Sigmoid colon (tissue), 7 donors: ENCODE results near the gene SSBP3. TPM values are rescaled to one million over a fixed set of nuclear protein-coding genes. Genes with fewer than 3 reads are reported as not detected.

Experiments
- DNase-seq: peaks from one replicate; pipeline ENCODE4 v3.0.0-alpha.2; 2019
- H3K27ac ChIP-seq, 4 donors: fragments of 200-600 bp; sonication (generic); one replicate each; pipeline ENCODE4 v1.5.1; 2016 to 2019; ENCODE audit warnings: mild to moderate bottlenecking in 1 of 4
- H3K27me3 ChIP-seq, 3 donors: fragments of 200-600 bp; sonication (generic); one replicate each; pipeline ENCODE4 v1.5.1; 2019; ENCODE audit warnings: mild to moderate bottlenecking in 1 of 3
- H3K36me3 ChIP-seq, 4 donors: fragments of 200-600 bp; sonication (generic); one replicate each; pipeline ENCODE4 v1.5.1; 2016 to 2019
- H3K4me1 ChIP-seq, 4 donors: fragments of 200-600 bp; sonication (generic); one replicate each; pipeline ENCODE4 v1.5.1; 2017 to 2019
- H3K4me3 ChIP-seq, 4 donors: fragments of 200-600 bp; sonication (generic); one replicate each; pipeline ENCODE4 v1.5.1; 2017 to 2019; ENCODE audit warnings: mild to moderate bottlenecking in 2 of 4, moderate library complexity in 1 of 4
- H3K9me3 ChIP-seq, 4 donors: fragments of 200-600 bp in 3 of 4; sonication (generic) in 3 of 4; one replicate each; pipeline versions ENCODE4 v1.5.1 to v1.6.1; 2013 to 2019
- EP300 ChIP-seq, 4 donors: sonication (generic); formaldehyde crosslinking; IDR thresholded peaks; one replicate each; pipeline ENCODE4 v1.6.1; 2017; ENCODE audit warnings: antibody characterized with exemption in 4 of 4
- POLR2A ChIP-seq, 2 donors: fragments of 450-650 bp; IDR thresholded peaks; one replicate each; pipeline ENCODE4 v1.6.1; 2016; ENCODE audit warnings: antibody characterized with exemption in 2 of 2, mild to moderate bottlenecking in 2 of 2, moderate library complexity in 2 of 2
- POLR2AphosphoS5 ChIP-seq, 4 donors: sonication (generic); formaldehyde crosslinking; IDR thresholded peaks; one replicate each; pipeline ENCODE4 v1.6.1; 2017; ENCODE audit warnings: antibody characterized with exemption in 4 of 4
- WGBS, 2 donors: extraction: QIAGEN DNeasy Blood & Tissue Kit; methylation state at CpG; one replicate each; pipeline ENCODE4 v1.1.7; 2013; 5-methylcytosine and 5-hydroxymethylcytosine counted together
- intact Hi-C: fragments of 100-400 bp; cut with DNase I; formaldehyde crosslinking; loops from one replicate; pipeline ENCODE4 v1.15.1; 2023
- polyA plus RNA-seq, 3 donors: library from polyadenylated mRNA; stranded (reverse); fragments of 200-250 nt; gene quantifications; one replicate each; pipeline ENCODE4 v1.2.3, GENCODE V29; 2013
- total RNA-seq, 4 donors: library from RNA; depleted of rRNA; stranded (reverse); fragments of >200 nt; gene quantifications; one replicate each; pipeline ENCODE4 v1.1.0, GENCODE V29; 2016
- TF ChIP-seq, protein P1 (sequence below), 4 experiments: fragments of 450-650 bp in 3 of 4; fragments of 200-600 bp in 1 of 4; IDR thresholded peaks; one replicate each; pipeline ENCODE4 v1.5.1; 2016 to 2019; ENCODE audit warnings: antibody characterized with exemption in 4 of 4, mild to moderate bottlenecking in 3 of 4, moderate library complexity in 2 of 4
- donor health status: healthy with polysubstance abuse.
- donor health status: Bipolar disorder and iron deficiency.
- donor health status: healthy.

Gene SSBP3
- total and polyA plus RNA-seq, 7 donors: 27.4 to 62.5 (median 38.5) TPM

DNA sequence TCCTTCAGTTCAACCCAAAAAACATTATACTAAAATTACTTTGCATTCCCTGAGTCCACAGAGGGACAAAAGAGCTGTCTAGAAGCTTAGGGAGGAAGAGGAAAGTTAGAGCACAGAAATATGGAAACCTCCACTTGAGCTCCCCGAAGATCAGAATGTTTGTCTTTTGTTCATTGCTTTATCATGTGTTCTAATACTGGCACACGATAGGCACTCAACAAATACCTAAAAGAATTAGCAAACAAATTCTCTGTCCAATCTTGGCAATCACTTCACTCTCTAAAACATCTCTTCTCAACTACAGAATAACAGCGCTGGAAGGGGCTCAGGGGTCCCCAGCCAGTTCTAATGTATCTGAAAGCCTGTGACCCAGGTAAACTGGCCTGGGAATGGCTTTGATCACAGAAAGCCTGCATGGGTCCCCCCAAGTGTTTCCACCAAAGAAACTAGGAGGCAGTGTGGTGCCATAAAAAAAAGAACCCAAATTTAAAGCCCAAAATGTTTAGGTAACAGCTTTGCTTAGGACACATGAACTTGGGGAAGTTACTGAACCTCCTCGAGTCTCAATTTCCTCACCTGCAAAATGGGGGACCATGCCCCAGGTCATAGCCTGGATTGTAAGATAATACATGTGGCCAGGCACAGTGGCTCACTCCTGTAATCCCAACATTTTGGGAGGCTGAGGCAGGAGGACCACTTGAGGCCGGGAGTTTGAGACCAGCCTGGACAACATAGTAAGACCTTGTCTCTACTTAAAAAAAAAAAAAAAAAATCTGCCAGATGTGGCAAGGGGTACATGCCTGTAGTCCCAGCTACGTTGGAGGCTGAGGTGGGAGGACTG lies 45.8 kb downstream of the SSBP3 start:
- no peaks in the 10 kb centered on the region for H3K27me3 ChIP-seq
- no peak overlapping the region for H3K4me3 ChIP-seq
- no peaks in the 10 kb centered on the region for H3K9me3 ChIP-seq
- 71 to 78% methylated on average over 6 of the region's 6 CpGs for WGBS, 2 donors
- peak overlapping the region in 1 of 4 donors; percentile 52 for H3K27ac ChIP-seq
- no peak for DNase-seq
- TF ChIP-seq POLR2AphosphoS5 (IDR thresholded peaks at IDR 0.05) (no peak), EP300 (IDR thresholded peaks at IDR 0.05) (no peak), POLR2A (IDR thresholded peaks at IDR 0.05) (no peak)
- TF ChIP-seq, protein P1, sequence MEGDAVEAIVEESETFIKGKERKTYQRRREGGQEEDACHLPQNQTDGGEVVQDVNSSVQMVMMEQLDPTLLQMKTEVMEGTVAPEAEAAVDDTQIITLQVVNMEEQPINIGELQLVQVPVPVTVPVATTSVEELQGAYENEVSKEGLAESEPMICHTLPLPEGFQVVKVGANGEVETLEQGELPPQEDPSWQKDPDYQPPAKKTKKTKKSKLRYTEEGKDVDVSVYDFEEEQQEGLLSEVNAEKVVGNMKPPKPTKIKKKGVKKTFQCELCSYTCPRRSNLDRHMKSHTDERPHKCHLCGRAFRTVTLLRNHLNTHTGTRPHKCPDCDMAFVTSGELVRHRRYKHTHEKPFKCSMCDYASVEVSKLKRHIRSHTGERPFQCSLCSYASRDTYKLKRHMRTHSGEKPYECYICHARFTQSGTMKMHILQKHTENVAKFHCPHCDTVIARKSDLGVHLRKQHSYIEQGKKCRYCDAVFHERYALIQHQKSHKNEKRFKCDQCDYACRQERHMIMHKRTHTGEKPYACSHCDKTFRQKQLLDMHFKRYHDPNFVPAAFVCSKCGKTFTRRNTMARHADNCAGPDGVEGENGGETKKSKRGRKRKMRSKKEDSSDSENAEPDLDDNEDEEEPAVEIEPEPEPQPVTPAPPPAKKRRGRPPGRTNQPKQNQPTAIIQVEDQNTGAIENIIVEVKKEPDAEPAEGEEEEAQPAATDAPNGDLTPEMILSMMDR (IDR thresholded peaks at IDR 0.05): no peak
- intact Hi-C loops: no loop called here
- H3K36me3 ChIP-seq: no peaks in the 10 kb centered on the region
- peaks cover 0 to 78% (median 57%) of the 10 kb centered on the region in 4 donors for H3K4me1 ChIP-seq

DNA sequence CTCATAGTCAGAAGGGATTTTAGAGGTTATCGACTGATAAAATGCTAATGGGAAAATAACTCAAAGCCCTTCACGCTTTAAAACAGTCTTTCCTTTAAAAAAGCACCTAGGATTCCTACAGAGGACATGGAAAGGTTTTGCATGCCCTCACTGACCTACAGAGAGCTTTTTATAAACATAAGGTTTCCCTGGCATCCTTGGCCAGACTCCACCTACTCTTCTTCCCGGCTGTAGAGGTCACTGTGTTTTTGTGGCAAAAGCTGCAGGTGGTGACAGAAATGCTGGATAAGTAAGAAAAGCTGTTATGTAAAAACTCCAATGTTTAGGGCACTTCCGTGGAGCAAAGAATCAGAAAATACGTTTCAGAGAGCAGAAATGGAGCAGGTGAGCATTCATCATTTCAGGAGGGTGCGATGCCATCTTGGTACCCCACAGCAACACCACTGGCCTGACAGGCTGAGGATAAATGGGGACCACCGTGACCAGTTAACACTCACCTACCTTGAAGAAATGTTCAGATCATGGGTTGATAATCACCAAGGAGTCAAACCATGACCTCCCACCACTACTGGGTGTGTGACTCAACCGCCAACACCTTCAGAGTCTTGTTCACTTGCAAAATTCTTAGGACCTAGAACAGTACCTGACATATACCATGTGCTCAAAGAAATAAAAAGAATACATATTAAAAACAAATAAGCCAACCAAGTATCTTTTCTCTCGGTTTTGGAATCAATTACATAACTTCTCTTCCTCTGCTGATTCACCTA lies 46.6 kb downstream of the SSBP3 start:
- TF ChIP-seq, protein P1 (IDR thresholded peaks at IDR 0.05): no peak
- TF ChIP-seq POLR2AphosphoS5 (IDR thresholded peaks at IDR 0.05) (no peak), EP300 (IDR thresholded peaks at IDR 0.05) (no peak), POLR2A (IDR thresholded peaks at IDR 0.05) (no peak)
- intact Hi-C loops: no loop called here
- H3K9me3 ChIP-seq: no peaks in the 10 kb centered on the region
- H3K4me3 ChIP-seq: no peak overlapping the region
- DNase-seq: no peak
- peaks cover 0 to 77% (median 63%) of the 10 kb centered on the region in 4 donors for H3K4me1 ChIP-seq
- WGBS, 2 donors: 79 to 81% methylated on average over 9 of the region's 9 CpGs
- H3K27ac ChIP-seq: peak overlapping the region in 3 of 4 donors; percentile 7 to 52 (median 48)
- H3K27me3 ChIP-seq: no peaks in the 10 kb centered on the region
- no peaks in the 10 kb centered on the region for H3K36me3 ChIP-seq

DNA sequence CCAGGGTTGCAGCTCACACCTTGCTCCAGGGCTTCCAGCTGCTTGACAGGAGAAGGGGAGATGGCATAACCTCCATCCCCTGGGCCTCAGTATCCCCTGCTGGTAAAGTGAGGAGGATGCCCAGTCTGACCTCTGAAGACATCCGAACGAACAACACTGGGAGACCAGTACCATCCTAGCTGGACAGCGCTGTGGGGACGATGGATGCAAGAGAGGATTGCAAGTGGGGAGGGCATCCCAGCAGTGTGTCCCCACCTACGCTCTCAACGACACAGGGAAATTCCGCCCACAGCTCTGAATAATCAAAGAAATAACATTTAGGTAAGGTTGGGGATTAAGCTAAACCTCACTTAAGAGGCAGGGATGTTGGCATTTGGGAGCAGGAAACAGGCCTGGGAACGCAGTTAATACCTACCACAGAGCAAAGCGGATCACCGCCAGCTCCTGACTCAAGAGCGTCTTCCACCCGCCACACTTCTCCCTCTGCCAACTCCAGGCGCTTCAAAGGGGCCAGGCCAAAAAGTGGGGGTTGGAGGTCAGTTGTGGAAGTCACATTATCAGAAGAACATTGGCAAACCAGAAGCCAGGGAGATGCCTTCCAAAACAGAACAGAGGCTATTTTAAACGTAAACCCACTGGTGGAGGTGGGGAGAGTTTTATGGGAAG lies 47.6 kb downstream of the SSBP3 start:
- Histone ChIP-seq H3K4me3 (no peak overlapping the region), H3K9me3 (no peaks in the 10 kb centered on the region), H3K36me3 (no peaks in the 10 kb centered on the region), H3K27ac (peak overlapping the region in 3 of 4 donors; percentile 7 to 52 (median 48)), H3K4me1 (peaks cover 0 to 85% (median 64%) of the 10 kb centered on the region in 4 donors), H3K27me3 (no peaks in the 10 kb centered on the region)
- no peak for DNase-seq
- TF ChIP-seq POLR2A (IDR thresholded peaks at IDR 0.05): no peak
- no peak for TF ChIP-seq EP300 (IDR thresholded peaks at IDR 0.05)
- TF ChIP-seq, protein P1 (IDR thresholded peaks at IDR 0.05): no peak
- no peak for TF ChIP-seq POLR2AphosphoS5 (IDR thresholded peaks at IDR 0.05)
- intact Hi-C loops: no loop called here
- WGBS, 2 donors: 92% methylated on average over 14 of the region's 14 CpGs

DNA sequence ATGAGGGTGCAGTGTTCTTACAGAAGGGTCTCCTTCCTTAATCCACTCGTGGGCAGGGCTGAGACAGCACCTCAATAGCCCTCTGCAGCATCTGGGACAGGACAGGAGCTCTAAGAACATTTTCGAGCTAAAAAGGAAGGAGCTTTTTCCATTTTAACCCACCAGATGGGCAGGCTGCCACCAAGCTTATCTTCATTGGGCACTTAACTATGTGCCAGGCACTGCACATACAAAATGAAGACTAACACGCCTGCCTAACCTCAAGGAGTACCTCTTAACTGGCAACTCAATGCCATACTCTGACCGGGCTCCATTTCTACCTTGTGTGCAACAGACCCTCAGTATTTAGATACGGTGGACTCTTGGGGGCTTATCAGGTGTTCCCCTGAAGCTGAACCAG lies 48.2 kb downstream of the SSBP3 start:
- H3K36me3 ChIP-seq: no peaks in the 10 kb centered on the region
- no peak for DNase-seq
- intact Hi-C loops: no loop called here
- H3K9me3 ChIP-seq: no peaks in the 10 kb centered on the region
- H3K4me3 ChIP-seq: no peak overlapping the region
- 67 to 74% methylated on average over 5 of the region's 5 CpGs for WGBS, 2 donors
- peak overlapping the region in 1 of 4 donors; percentile 48 for H3K27ac ChIP-seq
- TF ChIP-seq EP300 (IDR thresholded peaks at IDR 0.05): no peak
- no peak for TF ChIP-seq POLR2AphosphoS5 (IDR thresholded peaks at IDR 0.05)
- TF ChIP-seq, protein P1 (IDR thresholded peaks at IDR 0.05): no peak
- no peak for TF ChIP-seq POLR2A (IDR thresholded peaks at IDR 0.05)
- peaks cover 0 to 88% (median 65%) of the 10 kb centered on the region in 4 donors for H3K4me1 ChIP-seq
- no peaks in the 10 kb centered on the region for H3K27me3 ChIP-seq
